HG02943 (cell line): ENCODE measurements around the gene LRRC41.
"Not testable (repeated sequence)": the region's sequence is repeated elsewhere in the genome, so short reads cannot be mapped to it uniquely, and the experiment has no call there.

ENCODE experiments used
- ATAC-seq: cut with Tn5 transposase; IDR thresholded peaks from one replicate; pipeline ENCODE4 v1.9.1; 2021; ENCODE audit warnings: mild to moderate bottlenecking, low read depth, moderate library complexity; ENCODE audit not compliant: unreplicated experiment

The LRRC41 gene

GRCh38 chr1:46246548-46247435 is 56.6 kb downstream of the LRRC41 start:
- peak; percentile 49 for ATAC-seq

DNA sequence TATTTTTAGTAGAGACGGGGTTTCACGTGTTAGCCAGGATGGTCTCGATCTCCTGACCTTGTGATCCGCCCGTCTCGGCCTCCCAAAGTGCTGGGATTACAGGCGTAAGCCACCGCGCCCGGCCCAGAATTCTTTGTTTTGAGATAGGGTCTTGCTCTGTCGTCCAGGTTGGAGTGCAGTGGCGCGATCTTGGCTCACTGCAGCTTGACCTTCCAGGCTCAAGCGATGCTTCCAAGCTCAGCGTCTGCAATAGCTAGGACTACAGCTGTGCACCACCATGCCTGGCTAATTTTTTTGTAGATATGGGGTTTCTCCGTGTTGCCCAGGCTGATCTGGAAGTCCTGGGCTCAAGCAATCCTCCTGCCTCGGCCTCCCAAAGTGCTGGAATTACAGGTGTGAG is 57.3 kb downstream of the LRRC41 start:
- not testable (repeated sequence) for ATAC-seq

GRCh38 chr1:46244656-46245371 is 58.6 kb downstream of the LRRC41 start:
- no peak for ATAC-seq

- not testable (repeated sequence) for ATAC-seq
These were observed 59.6 kb downstream of the LRRC41 start for GRCh38 chr1:46243831-46244230.

DNA sequence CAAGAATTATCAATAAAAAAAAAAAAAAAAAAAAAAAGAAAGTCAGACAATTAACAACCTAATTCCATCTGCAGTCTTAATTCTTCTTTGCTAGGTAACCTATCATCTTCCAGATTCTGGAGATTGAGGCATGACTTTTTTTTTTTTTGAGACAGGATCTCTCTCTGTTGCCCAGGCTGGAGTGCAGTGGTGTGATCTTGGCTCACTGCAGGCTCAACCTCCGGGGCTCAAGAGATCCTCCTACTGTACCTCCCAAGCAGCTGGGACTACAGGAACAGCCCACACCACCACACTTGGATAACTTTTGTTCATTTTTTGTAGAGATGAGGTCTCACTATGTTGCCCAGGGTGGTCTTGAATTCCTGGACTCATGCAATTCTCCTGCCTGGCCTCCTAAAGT is 60.5 kb downstream of the LRRC41 start:
- ATAC-seq = no peak

GRCh38 chr1:46241733-46242132 is 61.7 kb downstream of the LRRC41 start:
- not testable (repeated sequence) for ATAC-seq

GRCh38 chr1:46238865-46239264 is 64.6 kb downstream of the LRRC41 start:
- ATAC-seq = not testable (repeated sequence)

- no peak for ATAC-seq
These were observed 66.5 kb downstream of the LRRC41 start for GRCh38 chr1:46236882-46237281.

GRCh38 chr1:46231231-46231630 is 72.2 kb downstream of the LRRC41 start:
- ATAC-seq = not testable (repeated sequence)
